ENCODE results near the gene UBA1.

UBA1 gene

GRCh38 chrX:47199286-47199685, 5.7 kb downstream of the UBA1 start:
- Histone ChIP-seq H3K9ac (ENCODE audit: low read length) (no peak overlapping the region), H2AFZ (ENCODE audit: low read depth, low read length) (no peak overlapping the region), H3K4ac (ENCODE audit: low read depth in 1 of 2, low read length in 2 of 2) (no peak overlapping the region), H2AK5ac (ENCODE audit: low read length, severe bottlenecking) (no peak overlapping the region), H3K79me1 (replicated peaks; ENCODE audit: low read length, poor library complexity, severe bottlenecking) (peaks cover 13% of the 10 kb centered on the region), H2BK12ac (ENCODE audit: low read length in 2 of 2) (no peak overlapping the region), H2BK120ac (ENCODE audit: low read depth, low read length) (no peak overlapping the region), H4K91ac (ENCODE audit: low read length) (no peak overlapping the region), H3K14ac (ENCODE audit: low read length in 2 of 2) (no peak overlapping the region), H2BK15ac (ENCODE audit: low read depth, poor library complexity, severe bottlenecking) (no peak overlapping the region), H3K27me3 (ENCODE audit: control insufficient read depth in 1 of 2, insufficient read depth in 1 of 2, low read length in 2 of 2) (no peaks in the 10 kb centered on the region), H2BK5ac (ENCODE audit: low read depth, low read length, poor library complexity, severe bottlenecking) (no peak overlapping the region), H3K36me3 (ENCODE audit: control insufficient read depth in 1 of 2, insufficient read depth in 2 of 2, low read depth in 1 of 2, low read length in 2 of 2) (peaks cover 63 to 82% of the 10 kb centered on the region in 2 experiments), H3K9me3 (ENCODE audit: control insufficient read depth, low read length) (no peaks in the 10 kb centered on the region), H3K23ac (ENCODE audit: low read length in 2 of 2) (no peak overlapping the region), H3K4me2 (ENCODE audit: low read length, poor library complexity, severe bottlenecking) (no peak overlapping the region), H3K18ac (ENCODE audit: low read depth in 1 of 2, low read length in 2 of 2) (no peak overlapping the region), H3K4me1 (ENCODE audit: control insufficient read depth, insufficient read depth, low read depth, low read length) (peaks cover 24% of the 10 kb centered on the region), H3K27ac (ENCODE audit: low read length, poor library complexity, severe bottlenecking) (no peak overlapping the region), H4K8ac (ENCODE audit: low read length) (no peak overlapping the region), H3K4me3 (ENCODE audit: insufficient read depth in 1 of 2, low read depth in 1 of 2, low read length in 2 of 2) (no peak overlapping the region)
- no peak for DNase-seq
- 99% methylated on average over 9 of the region's 10 CpGs for WGBS

GRCh38 chrX:47200385-47201150, 6.9 kb downstream of the UBA1 start:
- no peaks in the 10 kb centered on the region for H3K27me3 ChIP-seq (ENCODE audit: control insufficient read depth in 1 of 2, insufficient read depth in 1 of 2, low read length in 2 of 2)
- no peak overlapping the region for H2BK12ac ChIP-seq (ENCODE audit: low read length in 2 of 2)
- no peak overlapping the region for H3K18ac ChIP-seq (ENCODE audit: low read depth in 1 of 2, low read length in 2 of 2)
- H2BK5ac ChIP-seq (ENCODE audit: low read depth, low read length, poor library complexity, severe bottlenecking), result no peak overlapping the region
- no peak for DNase-seq
- no peak overlapping the region for H4K91ac ChIP-seq (ENCODE audit: low read length)
- H3K27ac ChIP-seq (ENCODE audit: low read length, poor library complexity, severe bottlenecking), result no peak overlapping the region
- H3K4me2 ChIP-seq (ENCODE audit: low read length, poor library complexity, severe bottlenecking), result no peak overlapping the region
- peaks cover 17% of the 10 kb centered on the region for H3K79me1 ChIP-seq (replicated peaks; ENCODE audit: low read length, poor library complexity, severe bottlenecking)
- peaks cover 73 to 92% of the 10 kb centered on the region in 2 experiments for H3K36me3 ChIP-seq (ENCODE audit: control insufficient read depth in 1 of 2, insufficient read depth in 2 of 2, low read depth in 1 of 2, low read length in 2 of 2)
- no peak overlapping the region for H3K14ac ChIP-seq (ENCODE audit: low read length in 2 of 2)
- H2AK5ac ChIP-seq (ENCODE audit: low read length, severe bottlenecking), result no peak overlapping the region
- no peak overlapping the region for H3K23ac ChIP-seq (ENCODE audit: low read length in 2 of 2)
- H2BK15ac ChIP-seq (ENCODE audit: low read depth, poor library complexity, severe bottlenecking), result no peak overlapping the region
- peaks cover 22% of the 10 kb centered on the region for H3K4me1 ChIP-seq (ENCODE audit: control insufficient read depth, insufficient read depth, low read depth, low read length)
- H3K9me3 ChIP-seq (ENCODE audit: control insufficient read depth, low read length), result no peaks in the 10 kb centered on the region
- H3K4me3 ChIP-seq (ENCODE audit: insufficient read depth in 1 of 2, low read depth in 1 of 2, low read length in 2 of 2), result no peak overlapping the region
- 100% methylated on average over 5 of the region's 9 CpGs for WGBS
- H2BK120ac ChIP-seq (ENCODE audit: low read depth, low read length), result no peak overlapping the region
- H3K4ac ChIP-seq (ENCODE audit: low read depth in 1 of 2, low read length in 2 of 2), result no peak overlapping the region
- no peak overlapping the region for H4K8ac ChIP-seq (ENCODE audit: low read length)
- no peak overlapping the region for H2AFZ ChIP-seq (ENCODE audit: low read depth, low read length)
- peak overlapping the region; percentile 39 for H3K9ac ChIP-seq (ENCODE audit: low read length)

- no peak overlapping the region for H2AFZ ChIP-seq (ENCODE audit: low read depth, low read length)
- no peak overlapping the region for H3K27ac ChIP-seq (ENCODE audit: low read length, poor library complexity, severe bottlenecking)
- H3K18ac ChIP-seq (ENCODE audit: low read depth in 1 of 2, low read length in 2 of 2), result no peak overlapping the region
- no peaks in the 10 kb centered on the region for H3K27me3 ChIP-seq (ENCODE audit: control insufficient read depth in 1 of 2, insufficient read depth in 1 of 2, low read length in 2 of 2)
- H4K8ac ChIP-seq (ENCODE audit: low read length), result no peak overlapping the region
- peaks cover 20% of the 10 kb centered on the region for H3K4me1 ChIP-seq (ENCODE audit: control insufficient read depth, insufficient read depth, low read depth, low read length)
- H3K9me3 ChIP-seq (ENCODE audit: control insufficient read depth, low read length), result no peaks in the 10 kb centered on the region
- no peak overlapping the region for H3K4me3 ChIP-seq (ENCODE audit: insufficient read depth in 1 of 2, low read depth in 1 of 2, low read length in 2 of 2)
- H3K79me1 ChIP-seq (replicated peaks; ENCODE audit: low read length, poor library complexity, severe bottlenecking), result peaks cover 17% of the 10 kb centered on the region
- 96% methylated on average over 8 of the region's 9 CpGs for WGBS
- no peak overlapping the region for H4K91ac ChIP-seq (ENCODE audit: low read length)
- no peak overlapping the region for H2AK5ac ChIP-seq (ENCODE audit: low read length, severe bottlenecking)
- no peak for DNase-seq
- peak overlapping the region; percentile 39 for H3K9ac ChIP-seq (ENCODE audit: low read length)
- H3K4me2 ChIP-seq (ENCODE audit: low read length, poor library complexity, severe bottlenecking), result no peak overlapping the region
- H2BK5ac ChIP-seq (ENCODE audit: low read depth, low read length, poor library complexity, severe bottlenecking), result no peak overlapping the region
- H3K23ac ChIP-seq (ENCODE audit: low read length in 2 of 2), result no peak overlapping the region
- H3K14ac ChIP-seq (ENCODE audit: low read length in 2 of 2), result no peak overlapping the region
- peaks cover 79 to 98% of the 10 kb centered on the region in 2 experiments for H3K36me3 ChIP-seq (ENCODE audit: control insufficient read depth in 1 of 2, insufficient read depth in 2 of 2, low read depth in 1 of 2, low read length in 2 of 2)
- no peak overlapping the region for H2BK120ac ChIP-seq (ENCODE audit: low read depth, low read length)
- no peak overlapping the region for H3K4ac ChIP-seq (ENCODE audit: low read depth in 1 of 2, low read length in 2 of 2)
- no peak overlapping the region for H2BK15ac ChIP-seq (ENCODE audit: low read depth, poor library complexity, severe bottlenecking)
- H2BK12ac ChIP-seq (ENCODE audit: low read length in 2 of 2), result no peak overlapping the region
These were observed 7.8 kb downstream of the UBA1 start for GRCh38 chrX:47201345-47201944.

- Histone ChIP-seq H2BK12ac (ENCODE audit: low read length in 2 of 2) (no peak overlapping the region), H3K14ac (ENCODE audit: low read length in 2 of 2) (no peak overlapping the region), H2BK120ac (ENCODE audit: low read depth, low read length) (no peak overlapping the region), H3K79me1 (replicated peaks; ENCODE audit: low read length, poor library complexity, severe bottlenecking) (peaks cover 17% of the 10 kb centered on the region), H3K4me2 (ENCODE audit: low read length, poor library complexity, severe bottlenecking) (no peak overlapping the region), H3K4ac (ENCODE audit: low read depth in 1 of 2, low read length in 2 of 2) (no peak overlapping the region), H3K36me3 (ENCODE audit: control insufficient read depth in 1 of 2, insufficient read depth in 2 of 2, low read depth in 1 of 2, low read length in 2 of 2) (peaks cover 76 to 98% of the 10 kb centered on the region in 2 experiments), H3K4me1 (ENCODE audit: control insufficient read depth, insufficient read depth, low read depth, low read length) (peaks cover 15% of the 10 kb centered on the region), H3K18ac (ENCODE audit: low read depth in 1 of 2, low read length in 2 of 2) (no peak overlapping the region), H3K9me3 (ENCODE audit: control insufficient read depth, low read length) (no peaks in the 10 kb centered on the region), H3K9ac (ENCODE audit: low read length) (no peak overlapping the region), H3K4me3 (ENCODE audit: insufficient read depth in 1 of 2, low read depth in 1 of 2, low read length in 2 of 2) (no peak overlapping the region), H2AFZ (ENCODE audit: low read depth, low read length) (no peak overlapping the region), H3K27me3 (ENCODE audit: control insufficient read depth in 1 of 2, insufficient read depth in 1 of 2, low read length in 2 of 2) (no peaks in the 10 kb centered on the region), H4K91ac (ENCODE audit: low read length) (no peak overlapping the region), H3K23ac (ENCODE audit: low read length in 2 of 2) (no peak overlapping the region), H2BK5ac (ENCODE audit: low read depth, low read length, poor library complexity, severe bottlenecking) (no peak overlapping the region), H4K8ac (ENCODE audit: low read length) (no peak overlapping the region), H3K27ac (ENCODE audit: low read length, poor library complexity, severe bottlenecking) (no peak overlapping the region), H2AK5ac (ENCODE audit: low read length, severe bottlenecking) (no peak overlapping the region), H2BK15ac (ENCODE audit: low read depth, poor library complexity, severe bottlenecking) (no peak overlapping the region)
- no peak for DNase-seq
- WGBS, result 98% methylated on average over 11 of the region's 11 CpGs
These were observed 8.7 kb downstream of the UBA1 start for GRCh38 chrX:47202316-47202715.
